BLaER1 treated with 17β-estradiol and CSF1 and Interleukin-3, amounts not matched to agents 10 nM and 100 nM (cell line): ENCODE measurements around the gene PPP1R14B.

ENCODE experiments used
- H3K27ac ChIP-seq, 11 experiments: shearing (Covaris generic); formaldehyde crosslinking; 2 replicates each; pipeline ENCODE4 v1.8.1; 2022
- H3K27me3 ChIP-seq, 11 experiments: shearing (Covaris generic); formaldehyde crosslinking; 2 replicates each; pipeline ENCODE4 v1.8.1; 2022
- H3K36me3 ChIP-seq, 11 experiments: shearing (Covaris generic); formaldehyde crosslinking; 2 replicates each; pipeline ENCODE4 v1.8.1; 2022
- H3K4me1 ChIP-seq, 10 experiments: shearing (Covaris generic); formaldehyde crosslinking; 2 replicates each; pipeline ENCODE4 v1.8.1; 2022
- H3K4me2 ChIP-seq, 11 experiments: shearing (Covaris generic); formaldehyde crosslinking; 2 replicates each; pipeline ENCODE4 v1.8.1; 2022
- H3K4me3 ChIP-seq, 10 experiments: shearing (Covaris generic); formaldehyde crosslinking; 2 replicates each; pipeline ENCODE4 v1.8.1; 2022
- H3K9ac ChIP-seq, 11 experiments: shearing (Covaris generic); formaldehyde crosslinking; 2 replicates each; pipeline ENCODE4 v1.8.1; 2022
- H3K9me3 ChIP-seq, 11 experiments: shearing (Covaris generic); formaldehyde crosslinking; replicated peaks in 1 of 11; 2 replicates each; pipeline ENCODE4 v1.8.1; 2022
- H4K20me1 ChIP-seq, 11 experiments: shearing (Covaris generic); formaldehyde crosslinking; 2 replicates each; pipeline ENCODE4 v1.8.1; 2022
- Cebpa-rat ChIP-seq, 11 experiments: shearing (Covaris generic); IDR thresholded peaks; 2 replicates each; pipeline ENCODE4 v1.8.1; 2022

Gene PPP1R14B

DNA sequence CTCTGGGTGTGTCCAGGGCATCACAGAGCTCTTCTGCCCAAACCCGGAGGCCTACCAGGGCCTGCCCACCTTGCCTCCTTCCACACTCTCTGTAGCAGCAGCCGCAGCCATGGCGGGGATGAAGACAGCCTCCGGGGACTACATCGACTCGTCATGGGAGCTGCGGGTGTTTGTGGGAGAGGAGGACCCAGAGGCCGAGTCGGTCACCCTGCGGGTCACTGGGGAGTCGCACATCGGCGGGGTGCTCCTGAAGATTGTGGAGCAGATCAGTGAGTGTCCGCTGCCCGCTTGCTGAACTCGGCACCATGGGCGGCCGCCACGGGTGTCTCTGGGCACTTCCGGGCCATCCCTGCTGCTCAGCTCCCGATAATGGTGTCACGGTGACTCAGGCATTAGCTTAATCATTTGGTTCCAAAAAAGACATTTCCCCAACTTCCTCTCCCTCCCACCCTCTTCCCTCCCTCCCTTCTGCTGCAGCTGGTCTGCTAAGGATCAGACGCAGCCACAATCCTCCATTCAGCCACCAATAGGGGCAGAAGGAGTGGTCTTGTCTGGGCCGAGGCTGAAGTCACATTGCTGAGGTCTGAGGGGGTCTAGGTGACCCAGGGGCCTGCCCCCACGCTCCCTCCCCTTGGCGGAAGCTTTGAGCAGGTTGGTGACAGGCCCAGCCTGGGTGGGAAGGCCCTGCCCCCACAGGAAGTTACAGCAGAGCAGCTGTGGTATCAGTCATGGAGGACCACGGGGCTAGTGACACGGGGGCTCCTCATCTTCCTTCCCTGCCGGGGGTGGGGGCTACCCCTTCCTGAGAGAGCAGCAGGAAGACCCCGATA lies 39.3 kb downstream of the PPP1R14B start:
- peak overlapping the region; percentile 87 to 100 (median 97) for H3K27ac ChIP-seq
- peak overlapping the region; percentile 82 to 98 (median 94) for H3K4me3 ChIP-seq
- peaks cover 47 to 75% (median 63%) of the 10 kb centered on the region in 11 experiments for H4K20me1 ChIP-seq
- TF ChIP-seq Cebpa-rat (IDR thresholded peaks at IDR 0.05), result 0 out of 22 replicates have a peak, but pooled peaks of 2 of the 11 experiments have one; percentile 15 to 33
- no peaks in the 10 kb centered on the region for H3K27me3 ChIP-seq
- peaks cover 41 to 80% (median 62%) of the 10 kb centered on the region in 11 experiments for H3K36me3 ChIP-seq
- peak overlapping the region; percentile 93 to 99 (median 96) for H3K9ac ChIP-seq
- peak overlapping the region; percentile 96 to 100 (median 99) for H3K4me2 ChIP-seq
- H3K9me3 ChIP-seq, result no peaks in the 10 kb centered on the region
- H3K4me1 ChIP-seq, result peaks cover 61 to 78% (median 73%) of the 10 kb centered on the region in 10 experiments

DNA sequence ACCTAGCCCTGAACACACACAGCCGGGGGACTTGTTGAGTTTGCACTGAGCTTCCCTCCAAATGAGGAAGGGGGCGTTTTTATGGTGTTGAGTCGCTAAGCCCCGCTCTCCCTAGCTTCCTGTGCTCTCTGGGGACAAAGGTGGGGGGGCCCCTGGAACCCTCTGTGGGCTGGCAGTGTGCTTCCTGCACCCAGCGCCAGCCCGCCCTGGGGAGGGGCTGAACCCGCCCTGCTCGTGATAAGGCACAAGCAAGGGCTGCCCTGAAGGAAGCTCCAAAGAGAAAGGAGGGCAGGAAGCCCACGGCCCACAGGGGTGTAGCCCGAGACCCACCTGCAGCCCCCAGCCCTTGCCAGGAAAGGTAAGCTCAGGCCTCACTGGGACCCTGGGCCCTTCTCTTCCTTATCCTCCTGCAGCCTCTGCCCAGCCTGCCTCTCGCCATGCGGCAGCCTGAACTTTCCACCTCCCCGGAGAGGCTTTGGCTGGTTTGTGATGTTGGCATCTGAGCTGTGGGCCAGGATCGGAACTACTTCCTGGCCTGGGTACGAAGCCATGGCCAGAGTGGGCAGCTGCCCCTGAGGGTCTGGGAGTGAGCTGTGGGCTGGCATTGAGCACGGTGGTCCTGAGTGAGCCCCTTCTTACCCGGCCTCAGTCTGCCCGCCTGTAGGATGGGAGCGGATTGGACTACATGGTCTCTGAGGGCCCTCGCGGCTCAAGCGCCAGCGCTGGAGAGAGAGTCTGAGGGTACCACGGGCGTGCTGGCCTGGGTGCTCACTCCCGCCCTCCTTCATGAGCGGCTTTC lies 40.1 kb downstream of the PPP1R14B start, which contains the start of gene FERMT3:
Gene FERMT3 (plus strand): TSS at position 265 of the 799 bp plus-strand sequence. CDS start 644 bp downstream, outside the sequence.
- Histone ChIP-seq H3K27ac (peak within 1 kb of the TSS; percentile 87 to 100 (median 97)), H3K36me3 (peaks cover 33 to 80% (median 62%) of the 10 kb centered on the region in 11 experiments), H3K9ac (peak within 1 kb of the TSS; percentile 93 to 99 (median 96)), H3K4me1 (peaks cover 53 to 70% (median 64%) of the 10 kb centered on the region in 10 experiments), H3K4me2 (peak within 1 kb of the TSS; percentile 96 to 100 (median 99)), H4K20me1 (peaks cover 41 to 75% (median 62%) of the 10 kb centered on the region in 11 experiments), H3K9me3 (no peaks in the 10 kb centered on the region), H3K27me3 (no peaks in the 10 kb centered on the region), H3K4me3 (peak within 1 kb of the TSS; percentile 82 to 98 (median 94))
- TF ChIP-seq Cebpa-rat (IDR thresholded peaks at IDR 0.05), result no peak

DNA sequence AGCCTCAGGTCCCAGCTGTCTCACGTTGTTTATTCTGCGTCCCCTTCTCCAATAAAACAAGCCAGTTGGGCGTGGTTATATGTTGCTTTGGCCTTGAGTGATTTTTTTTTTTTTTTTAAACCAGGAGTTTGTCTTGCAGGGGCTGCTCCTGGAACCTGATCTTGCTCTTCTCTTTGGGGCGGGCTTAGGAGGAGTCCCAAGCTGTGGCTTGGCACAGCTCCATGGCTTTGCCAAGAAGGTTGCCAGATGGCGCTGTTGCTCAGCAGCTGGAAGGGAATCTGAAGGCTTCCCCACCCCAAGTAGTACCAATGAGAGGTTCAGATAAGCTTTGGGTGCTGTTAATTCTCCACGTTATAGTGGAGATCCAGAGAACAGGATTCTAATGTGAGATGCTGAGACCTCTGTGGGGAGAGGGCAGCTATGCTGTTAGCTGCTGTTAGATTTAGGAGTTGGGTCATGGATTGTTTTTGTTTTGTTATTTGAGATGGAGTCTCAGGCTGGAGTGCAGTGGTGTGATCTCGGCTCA lies 42.2 kb downstream of the PPP1R14B start:
- peak overlapping the region; percentile 46 to 99 (median 96); a peak in 21 of 22 replicates for H3K9ac ChIP-seq
- peak overlapping the region; percentile 96 to 100 (median 99) for H3K4me2 ChIP-seq
- no peaks in the 10 kb centered on the region for H3K9me3 ChIP-seq
- TF ChIP-seq Cebpa-rat (IDR thresholded peaks at IDR 0.05), result no peak
- H3K27me3 ChIP-seq, result no peaks in the 10 kb centered on the region
- peak overlapping the region; percentile 43 to 100 (median 97); a peak in 21 of 22 replicates for H3K27ac ChIP-seq
- peaks cover 41 to 62% (median 50%) of the 10 kb centered on the region in 10 experiments for H3K4me1 ChIP-seq
- peaks cover 31 to 80% (median 66%) of the 10 kb centered on the region in 11 experiments for H4K20me1 ChIP-seq
- H3K4me3 ChIP-seq, result peak overlapping the region; percentile 82 to 98 (median 94); a peak in 16 of 20 replicates
- peaks cover 12 to 81% (median 66%) of the 10 kb centered on the region in 11 experiments for H3K36me3 ChIP-seq

DNA sequence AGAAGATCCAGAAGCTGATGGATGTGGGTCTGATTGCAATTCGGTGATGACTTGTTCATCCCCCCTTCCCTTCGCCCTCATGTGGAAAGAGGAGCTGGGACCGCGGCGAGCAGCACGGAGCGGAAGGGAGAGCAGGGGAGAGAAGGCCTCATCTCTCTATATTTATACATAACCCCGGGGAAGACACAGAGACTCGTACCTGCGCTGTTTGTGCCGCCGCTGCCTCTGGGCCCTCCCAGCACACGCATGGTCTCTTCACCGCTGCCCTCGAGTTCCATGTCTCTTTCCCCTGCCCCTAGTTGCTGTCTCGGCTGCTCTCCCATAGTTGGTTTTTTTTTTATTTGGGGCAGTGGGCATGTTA lies 42.7 kb downstream of the PPP1R14B start:
- Histone ChIP-seq H3K4me1 (peaks cover 36 to 58% (median 45%) of the 10 kb centered on the region in 10 experiments), H3K9me3 (no peaks in the 10 kb centered on the region), H3K27me3 (no peaks in the 10 kb centered on the region), H3K36me3 (peaks cover 7 to 79% (median 65%) of the 10 kb centered on the region in 11 experiments), H3K9ac (peak overlapping the region in 2 of 11 experiments; percentile 29 to 34; a peak in 6 of 22 replicates), H3K4me3 (no peak overlapping the region), H3K27ac (peak overlapping the region in 3 of 11 experiments; percentile 19 to 41 (median 21); a peak in 4 of 22 replicates), H3K4me2 (peak overlapping the region; percentile 38 to 100 (median 98)), H4K20me1 (peaks cover 26 to 75% (median 62%) of the 10 kb centered on the region in 11 experiments)
- TF ChIP-seq Cebpa-rat (IDR thresholded peaks at IDR 0.05), result no peak

DNA sequence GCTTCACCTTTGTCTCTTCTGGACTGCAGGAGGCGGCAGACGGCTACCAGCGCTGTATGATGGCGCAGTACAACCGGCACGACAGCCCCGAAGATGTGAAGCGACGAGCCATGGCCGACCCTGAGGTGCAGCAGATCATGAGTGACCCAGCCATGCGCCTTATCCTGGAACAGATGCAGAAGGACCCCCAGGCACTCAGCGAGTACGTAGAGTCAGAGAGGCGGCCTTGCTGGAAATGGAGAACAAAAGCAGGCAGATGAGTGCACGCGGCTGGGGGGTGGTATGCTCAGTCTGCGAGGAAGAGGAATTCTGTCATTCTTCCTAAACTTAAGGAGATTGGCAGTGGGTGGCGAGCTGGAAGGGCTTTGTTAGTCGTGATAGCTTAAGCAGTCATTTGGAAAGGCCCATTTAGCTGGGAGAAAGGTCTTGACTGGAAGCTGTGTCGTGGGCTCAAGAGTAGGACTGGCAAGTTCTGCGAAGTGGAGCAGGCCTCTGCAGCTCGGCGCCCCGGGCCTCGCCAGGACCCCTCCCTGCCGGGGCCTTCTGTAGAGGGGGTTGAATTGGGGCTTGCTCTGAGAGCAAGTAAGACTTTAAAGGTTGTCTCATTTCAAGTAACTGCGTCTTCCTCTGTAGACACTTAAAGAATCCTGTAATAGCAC lies 43.2 kb downstream of the PPP1R14B start:
- Histone ChIP-seq H3K4me2 (peak overlapping the region in 7 of 11 experiments; percentile 97 to 100 (median 99); a peak in 7 of 22 replicates), H3K27ac (peak overlapping the region in 3 of 11 experiments; percentile 19 to 41 (median 21); a peak in 4 of 22 replicates), H4K20me1 (peaks cover 21 to 70% (median 58%) of the 10 kb centered on the region in 11 experiments), H3K36me3 (peaks cover 6 to 79% (median 65%) of the 10 kb centered on the region in 11 experiments), H3K4me3 (no peak overlapping the region), H3K27me3 (no peaks in the 10 kb centered on the region), H3K9me3 (no peaks in the 10 kb centered on the region), H3K9ac (peak overlapping the region in 4 of 11 experiments; percentile 9 to 35 (median 32); a peak in 8 of 22 replicates), H3K4me1 (peaks cover 31 to 54% (median 40%) of the 10 kb centered on the region in 10 experiments)
- TF ChIP-seq Cebpa-rat (IDR thresholded peaks at IDR 0.05), result no peak

DNA sequence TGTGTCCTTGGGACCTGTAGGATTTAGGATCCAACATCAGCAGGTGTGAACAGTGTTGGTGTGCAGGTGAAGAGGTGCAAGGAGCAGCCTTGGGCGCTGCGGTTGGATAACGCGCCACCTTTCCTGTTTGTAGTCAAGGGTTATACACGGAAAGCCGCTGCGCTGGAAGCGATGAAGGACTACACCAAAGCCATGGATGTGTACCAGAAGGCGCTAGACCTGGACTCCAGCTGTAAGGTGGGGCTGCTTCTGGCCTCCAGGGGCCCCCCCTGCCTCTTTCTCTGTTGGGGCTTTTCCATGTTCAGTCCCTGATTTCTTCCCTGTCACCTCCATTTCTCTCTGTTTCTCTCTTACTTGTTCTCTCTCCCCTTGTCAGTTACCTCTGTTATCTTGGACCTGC lies 43.8 kb downstream of the PPP1R14B start:
- peaks cover 15 to 65% (median 54%) of the 10 kb centered on the region in 11 experiments; a peak in 21 of 22 replicates for H4K20me1 ChIP-seq
- peaks cover 6 to 79% (median 66%) of the 10 kb centered on the region in 11 experiments for H3K36me3 ChIP-seq
- TF ChIP-seq Cebpa-rat (IDR thresholded peaks at IDR 0.05), result no peak

DNA sequence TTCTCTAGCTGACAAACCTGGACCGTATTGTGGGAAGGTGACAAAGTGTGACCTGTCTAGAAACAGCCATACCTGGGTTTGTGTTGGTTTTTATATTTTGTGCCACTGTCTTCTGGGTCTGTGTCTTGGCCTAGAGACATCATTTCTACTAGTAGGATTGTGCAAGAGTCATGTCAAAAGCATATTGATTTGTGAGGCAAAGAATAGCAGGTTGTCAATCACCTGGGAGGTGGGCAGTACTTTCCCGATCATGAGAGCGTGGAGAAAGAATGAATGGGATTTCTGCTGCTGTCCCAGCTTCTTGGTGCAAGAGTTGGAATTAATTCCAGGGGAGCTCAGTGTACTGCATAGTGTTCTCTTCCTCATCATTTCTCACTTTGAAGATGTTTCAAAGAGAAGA lies 45.2 kb downstream of the PPP1R14B start:
- peaks cover 5 to 88% (median 79%) of the 10 kb centered on the region in 11 experiments; a peak in 21 of 22 replicates for H3K36me3 ChIP-seq
- peaks cover 23 to 71% (median 57%) of the 10 kb centered on the region in 11 experiments; a peak in 21 of 22 replicates for H4K20me1 ChIP-seq
- no peak overlapping the region for H3K4me3 ChIP-seq
- H3K9me3 ChIP-seq, result no peaks in the 10 kb centered on the region
- H3K9ac ChIP-seq, result peak overlapping the region in 1 of 11 experiments; percentile 14; a peak in 1 of 22 replicates
- no peak overlapping the region for H3K27ac ChIP-seq
- H3K27me3 ChIP-seq, result no peaks in the 10 kb centered on the region
- TF ChIP-seq Cebpa-rat (IDR thresholded peaks at IDR 0.05), result peak in 2 of 11 experiments; percentile 20 to 63; a peak in 3 of 22 replicates
- H3K4me2 ChIP-seq, result no peak overlapping the region
- peaks cover 24 to 71% (median 36%) of the 10 kb centered on the region in 10 experiments for H3K4me1 ChIP-seq

More for the DNA sequence above, 43.8 kb downstream of the PPP1R14B start:
- H3K4me1 ChIP-seq, result peaks cover 25 to 56% (median 37%) of the 10 kb centered on the region in 10 experiments
- H3K9me3 ChIP-seq, result no peaks in the 10 kb centered on the region
- H3K27ac ChIP-seq, result peak overlapping the region in 3 of 11 experiments; percentile 3 to 36 (median 19); a peak in 2 of 22 replicates
- peak overlapping the region in 8 of 11 experiments; percentile 1 to 34 (median 14); a peak in 5 of 22 replicates for H3K9ac ChIP-seq
- H3K27me3 ChIP-seq, result no peaks in the 10 kb centered on the region
- no peak overlapping the region for H3K4me3 ChIP-seq
- no peak overlapping the region for H3K4me2 ChIP-seq
